Ishikawa (cell line): ENCODE measurements around the gene SLC35A1.

ENCODE experiments used
- CEBPB ChIP-seq: IDR thresholded peaks from 2 replicates; pipeline ENCODE4 v1.6.1; 2012
- CREB1 ChIP-seq: IDR thresholded peaks from 2 replicates; pipeline ENCODE4 v1.6.1; 2012; ENCODE audit warnings: low read depth
- EGR1 ChIP-seq: IDR thresholded peaks from 2 replicates; pipeline ENCODE4 v1.6.1; 2012
- EP300 ChIP-seq: IDR thresholded peaks from 2 replicates; pipeline ENCODE4 v1.6.1; 2012; ENCODE audit warnings: borderline replicate concordance
- FOXM1 ChIP-seq: IDR thresholded peaks from 2 replicates; pipeline ENCODE4 v1.6.1; 2012; ENCODE audit warnings: low read depth, borderline replicate concordance
- MAX ChIP-seq: IDR thresholded peaks from 2 replicates; pipeline ENCODE4 v1.6.1; 2012
- NFIC ChIP-seq: IDR thresholded peaks from 2 replicates; pipeline ENCODE4 v1.6.1; 2012
- RAD21 ChIP-seq: IDR thresholded peaks from 2 replicates; pipeline ENCODE4 v1.6.1; 2012; ENCODE audit warnings: low read depth
- REST ChIP-seq: IDR thresholded peaks from 2 replicates; pipeline ENCODE4 v1.6.1; 2012; ENCODE audit warnings: low read depth, mild to moderate bottlenecking
- TAF1 ChIP-seq: IDR thresholded peaks from 2 replicates; pipeline ENCODE4 v1.6.1; 2012; ENCODE audit warnings: low read depth, mild to moderate bottlenecking
- TCF12 ChIP-seq: IDR thresholded peaks from 2 replicates; pipeline ENCODE4 v1.6.1; 2012; ENCODE audit warnings: low read depth
- TEAD4 ChIP-seq: IDR thresholded peaks from 2 replicates; pipeline ENCODE4 v1.6.1; 2012
- USF1 ChIP-seq: IDR thresholded peaks from 2 replicates; pipeline ENCODE4 v1.6.1; 2012
- YY1 ChIP-seq: IDR thresholded peaks from 2 replicates; pipeline ENCODE4 v1.6.1; 2012; ENCODE audit warnings: low read depth
- ZBTB7A ChIP-seq: IDR thresholded peaks from 2 replicates; pipeline ENCODE4 v1.6.1; 2012; ENCODE audit warnings: low read depth

The SLC35A1 gene

GRCh38 chr6:87541744-87542143, 69.0 kb downstream of the SLC35A1 start:
- no peak for TF ChIP-seq NFIC
- TF ChIP-seq TCF12, result no peak
- no peak for TF ChIP-seq YY1
- TF ChIP-seq CEBPB, result no peak
- no peak for TF ChIP-seq USF1
- no peak for TF ChIP-seq TAF1

GRCh38 chr6:87543696-87544473, 71.1 kb downstream of the SLC35A1 start:
- TF ChIP-seq EGR1, result no peak
- no peak for TF ChIP-seq TEAD4
- TF ChIP-seq MAX, result no peak
- no peak for TF ChIP-seq FOXM1
- TF ChIP-seq NFIC, result no peak
- TF ChIP-seq TAF1, result no peak
- no peak for TF ChIP-seq TCF12
- TF ChIP-seq YY1, result no peak
- no peak for TF ChIP-seq ZBTB7A
- no peak for TF ChIP-seq REST
- TF ChIP-seq EP300, result no peak
- no peak for TF ChIP-seq USF1
- no peak for TF ChIP-seq RAD21
- no peak for TF ChIP-seq CREB1
- no peak for TF ChIP-seq CEBPB

GRCh38 chr6:87544474-87544735, 71.6 kb downstream of the SLC35A1 start:
- TF ChIP-seq EP300, result no peak
- no peak for TF ChIP-seq CREB1
- no peak for TF ChIP-seq ZBTB7A

- no peak for TF ChIP-seq USF1
- no peak for TF ChIP-seq MAX
- TF ChIP-seq FOXM1, result no peak
- TF ChIP-seq RAD21, result no peak
Observed at GRCh38 chr6:87551799-87552198, 79.0 kb downstream of the SLC35A1 start.

GRCh38 chr6:87553159-87553765, 80.5 kb downstream of the SLC35A1 start:
- TF ChIP-seq RAD21 (no peak), TCF12 (no peak), NFIC (no peak), TEAD4 (no peak), CEBPB (no peak), MAX (no peak), EGR1 (no peak), TAF1 (no peak), YY1 (no peak)

- TF ChIP-seq RAD21, result no peak
- no peak for TF ChIP-seq TCF12
- TF ChIP-seq ZBTB7A, result no peak
- no peak for TF ChIP-seq EGR1
- no peak for TF ChIP-seq CEBPB
- no peak for TF ChIP-seq YY1
- no peak for TF ChIP-seq TAF1
- TF ChIP-seq TEAD4, result no peak
Observed at GRCh38 chr6:87555506-87555905, 82.7 kb downstream of the SLC35A1 start.

- no peak for TF ChIP-seq EGR1
- TF ChIP-seq CEBPB, result no peak
- no peak for TF ChIP-seq MAX
- no peak for TF ChIP-seq TEAD4
- TF ChIP-seq USF1, result no peak
Observed at GRCh38 chr6:87558446-87558845, 85.7 kb downstream of the SLC35A1 start.
